ENCODE results near the gene PSPN.
"Not testable (repeated sequence)": the region's sequence is repeated elsewhere in the genome, so short reads cannot be mapped to it uniquely, and the experiment has no call there.

The PSPN gene

GRCh38 chr19:6359568-6360341, 16.0 kb downstream of the PSPN start:
- DNase-seq (ENCODE audit: low read depth), result no peak
- TF ChIP-seq CTCF (IDR thresholded peaks at IDR 0.05; ENCODE audit: low read depth, low read length, missing control alignments), result no peak
- no peak overlapping the region for H3K4me3 ChIP-seq (ENCODE audit: low read depth, low read length)

GRCh38 chr19:6358003-6358402, 17.7 kb downstream of the PSPN start:
- TF ChIP-seq CTCF (IDR thresholded peaks at IDR 0.05; ENCODE audit: low read depth, low read length, missing control alignments), result no peak
- no peak for DNase-seq (ENCODE audit: low read depth)
- H3K4me3 ChIP-seq (ENCODE audit: low read depth, low read length), result no peak overlapping the region

- no peak for TF ChIP-seq CTCF (IDR thresholded peaks at IDR 0.05; ENCODE audit: low read depth, low read length, missing control alignments)
- H3K4me3 ChIP-seq (ENCODE audit: low read depth, low read length), result no peak overlapping the region
Measured at GRCh38 chr19:6357174-6357573, 18.6 kb downstream of the PSPN start.

GRCh38 chr19:6355321-6356040, 20.3 kb downstream of the PSPN start:
- DNase-seq (ENCODE audit: low read depth); H3K4me3 ChIP-seq (ENCODE audit: low read depth, low read length): not testable (repeated sequence)

More at GRCh38 chr19:6357174-6357573, 18.6 kb downstream of the PSPN start:
- no peak for DNase-seq (ENCODE audit: low read depth)

GRCh38 chr19:6354098-6354674, 21.5 kb downstream of the PSPN start:
- no peak for DNase-seq (ENCODE audit: low read depth)
- no peak overlapping the region for H3K4me3 ChIP-seq (ENCODE audit: low read depth, low read length)

GRCh38 chr19:6352381-6353165, 23.2 kb downstream of the PSPN start:
- TF ChIP-seq CTCF (IDR thresholded peaks at IDR 0.05; ENCODE audit: low read depth, low read length, missing control alignments), result no peak
- no peak overlapping the region for H3K4me3 ChIP-seq (ENCODE audit: low read depth, low read length)
- no peak for DNase-seq (ENCODE audit: low read depth)

More at GRCh38 chr19:6354098-6354674, 21.5 kb downstream of the PSPN start:
- TF ChIP-seq CTCF (IDR thresholded peaks at IDR 0.05; ENCODE audit: low read depth, low read length, missing control alignments), result peak; percentile 19

GRCh38 chr19:6350688-6351087, 25.0 kb downstream of the PSPN start:
- DNase-seq (ENCODE audit: low read depth), result no peak
- no peak for TF ChIP-seq CTCF (IDR thresholded peaks at IDR 0.05; ENCODE audit: low read depth, low read length, missing control alignments)
- H3K4me3 ChIP-seq (ENCODE audit: low read depth, low read length), result no peak overlapping the region

GRCh38 chr19:6349271-6349670, 26.5 kb downstream of the PSPN start:
- not testable (repeated sequence) for H3K4me3 ChIP-seq (ENCODE audit: low read depth, low read length); DNase-seq (ENCODE audit: low read depth)

Data from GM12864 (cell line).